Thymus (tissue), 11 donors: ENCODE results near the gene TTC31. TPM values are rescaled to one million over a fixed set of nuclear protein-coding genes. Genes with fewer than 3 reads are reported as not detected.

Experiments used
- DNase-seq, 9 donors: peaks; one replicate each; pipeline ENCODE4 v3.0.0-alpha.2; 2013; ENCODE audit warnings: low spot score in 9 of 9, low read depth in 6 of 9, missing footprints in 1 of 9
- H3K27ac ChIP-seq, 2 donors: one replicate each; pipeline ENCODE4 v1.5.1; 2013; ENCODE audit warnings: control low read depth in 1 of 2, low read depth in 1 of 2, low read length in 1 of 2, mild to moderate bottlenecking in 1 of 2, moderate library complexity in 1 of 2
- H3K27me3 ChIP-seq, 2 donors: one replicate each; pipeline ENCODE4 v1.5.1; 2013; ENCODE audit warnings: low read length in 1 of 2; ENCODE audit not compliant: control insufficient read depth in 2 of 2, insufficient read depth in 1 of 2
- H3K36me3 ChIP-seq, 2 donors: one replicate each; pipeline ENCODE4 v1.5.1; 2013; ENCODE audit warnings: low read length in 1 of 2, mild to moderate bottlenecking in 1 of 2, moderate library complexity in 1 of 2; ENCODE audit not compliant: control insufficient read depth in 2 of 2, insufficient read depth in 2 of 2
- H3K4me1 ChIP-seq, 2 donors: one replicate each; pipeline ENCODE4 v1.5.1; 2013; ENCODE audit warnings: low read length in 2 of 2; ENCODE audit not compliant: control insufficient read depth in 2 of 2, insufficient read depth in 2 of 2
- H3K4me3 ChIP-seq, 2 donors: one replicate each; pipeline ENCODE4 v1.5.1; 2013; ENCODE audit warnings: low read length in 2 of 2, control low read depth in 1 of 2, mild to moderate bottlenecking in 1 of 2
- H3K9me3 ChIP-seq, 2 donors: one replicate each; pipeline ENCODE4 v1.5.1; 2013; ENCODE audit warnings: low read length in 1 of 2, mild to moderate bottlenecking in 1 of 2; ENCODE audit not compliant: control insufficient read depth in 2 of 2, insufficient read depth in 1 of 2
- WGBS: extraction: QIAGEN DNeasy Blood & Tissue Kit; methylation state at CpG from one replicate; pipeline ENCODE4 v1.1.7; 2013; 5-methylcytosine and 5-hydroxymethylcytosine counted together
- polyA plus RNA-seq: library from polyadenylated mRNA; stranded (reverse); fragments of 200-250 nt; gene quantifications from one replicate; pipeline ENCODE4 v1.2.3, GENCODE V29; 2013
- total RNA-seq: library from RNA; stranded (reverse); fragments of 120-200 nt; gene quantifications from one replicate; pipeline ENCODE4 v1.2.4, GENCODE V29; 2013
- donor health status: healthy.

Gene TTC31
- total and polyA plus RNA-seq, 2 donors: 10.3 to 23.5 TPM

- 91% methylated on average over 11 of the region's 11 CpGs for WGBS
These were observed 43.1 kb downstream of the TTC31 start, which contains the start of gene DQX1 for GRCh38 chr2:74525717-74526648. Gene DQX1, minus strand, starts transcription at chr2:74526231. Its CDS starts 502 bp downstream, at chr2:74525729.

GRCh38 chr2:74526649-74527230 lies 43.9 kb downstream of the TTC31 start:
- DNase-seq: no peak
- Histone ChIP-seq H3K4me3 (no peak overlapping the region), H3K27ac (no peak overlapping the region), H3K9me3 (peaks cover 3 to 7% of the 10 kb centered on the region in 2 donors), H3K27me3 (peaks cover 0 to 10% of the 10 kb centered on the region in 2 donors), H3K4me1 (peaks cover 21 to 31% of the 10 kb centered on the region in 2 donors), H3K36me3 (peaks cover 29 to 32% of the 10 kb centered on the region in 2 donors)
- WGBS: 98% methylated on average over 11 of the region's 11 CpGs

More at GRCh38 chr2:74525717-74526648, 43.1 kb downstream of the TTC31 start, which contains the start of gene DQX1:
- H3K36me3 ChIP-seq: peaks cover 22 to 28% of the 10 kb centered on the region in 2 donors
- H3K4me3 ChIP-seq: no peak within 1 kb of the TSS
- DNase-seq: peak in 1 of 9 donors; percentile 56
- peaks cover 0 to 16% of the 10 kb centered on the region in 2 donors for H3K27me3 ChIP-seq
- H3K4me1 ChIP-seq: peaks cover 16 to 24% of the 10 kb centered on the region in 2 donors
- no peak within 1 kb of the TSS for H3K27ac ChIP-seq
- H3K9me3 ChIP-seq: peaks cover 3 to 7% of the 10 kb centered on the region in 2 donors

- peaks cover 21 to 31% of the 10 kb centered on the region in 2 donors for H3K4me1 ChIP-seq
- H3K27ac ChIP-seq: no peak overlapping the region
- 96% methylated on average over 9 of the region's 9 CpGs for WGBS
- H3K36me3 ChIP-seq: peaks cover 34 to 37% of the 10 kb centered on the region in 2 donors
- peaks cover 3 to 7% of the 10 kb centered on the region in 2 donors for H3K9me3 ChIP-seq
- peaks cover 0 to 5% of the 10 kb centered on the region in 2 donors for H3K27me3 ChIP-seq
- no peak for DNase-seq
- H3K4me3 ChIP-seq: no peak overlapping the region
These were observed 44.9 kb downstream of the TTC31 start for GRCh38 chr2:74527741-74528140.

- WGBS: 21% methylated on average over 29 of the region's 29 CpGs
- Histone ChIP-seq H3K9me3 (peaks cover 3 to 7% of the 10 kb centered on the region in 2 donors), H3K4me1 (peaks cover 21 to 31% of the 10 kb centered on the region in 2 donors), H3K4me3 (peak overlapping the region; percentile 80 to 97), H3K27ac (peak overlapping the region; percentile 88 to 93), H3K27me3 (no peaks in the 10 kb centered on the region), H3K36me3 (peaks cover 41 to 47% of the 10 kb centered on the region in 2 donors)
- DNase-seq: peak in 1 of 9 donors; percentile 28
These were observed 45.9 kb downstream of the TTC31 start for GRCh38 chr2:74528600-74529356.

- DNase-seq: peak; percentile 59 to 92 (median 79)
- Histone ChIP-seq H3K4me3 (peak within 1 kb of the TSS; percentile 80 to 97), H3K27ac (peak within 1 kb of the TSS; percentile 88 to 93), H3K36me3 (peaks cover 41 to 47% of the 10 kb centered on the region in 2 donors), H3K4me1 (peaks cover 21 to 31% of the 10 kb centered on the region in 2 donors), H3K9me3 (peaks cover 3 to 7% of the 10 kb centered on the region in 2 donors), H3K27me3 (no peaks in the 10 kb centered on the region)
- WGBS: under 1% methylated on average over 87 of the region's 87 CpGs
These were observed 46.7 kb downstream of the TTC31 start, which contains the start of the genes AUP1 and HTRA2 for GRCh38 chr2:74529357-74530238. Gene AUP1, minus strand, starts transcription at chr2:74529706. Its CDS starts 77 bp downstream, at chr2:74529629. Gene HTRA2, plus strand, starts transcription at chr2:74529933. Its CDS starts 74 bp downstream, at chr2:74530007.

- H3K36me3 ChIP-seq: peaks cover 41 to 47% of the 10 kb centered on the region in 2 donors
These were observed 47.6 kb downstream of the TTC31 start for GRCh38 chr2:74530239-74531187.

GRCh38 chr2:74531666-74532065 lies 48.8 kb downstream of the TTC31 start:
- Histone ChIP-seq H3K4me3 (no peak overlapping the region), H3K36me3 (peaks cover 36 to 37% of the 10 kb centered on the region in 2 donors), H3K27ac (no peak overlapping the region), H3K4me1 (peaks cover 21 to 28% of the 10 kb centered on the region in 2 donors), H3K27me3 (peaks cover 0 to 2% of the 10 kb centered on the region in 2 donors), H3K9me3 (peaks cover 0 to 3% of the 10 kb centered on the region in 2 donors)
- DNase-seq: no peak
- WGBS: 74% methylated on average over 7 of the region's 7 CpGs

More at GRCh38 chr2:74530239-74531187, 47.6 kb downstream of the TTC31 start:
- Histone ChIP-seq H3K4me3 (peak overlapping the region; percentile 80 to 97), H3K9me3 (peaks cover 3 to 7% of the 10 kb centered on the region in 2 donors), H3K4me1 (peaks cover 21 to 31% of the 10 kb centered on the region in 2 donors), H3K27ac (peak overlapping the region; percentile 88 to 93), H3K27me3 (no peaks in the 10 kb centered on the region)
- 6% methylated on average over 54 of the region's 54 CpGs for WGBS
- peak in 1 of 9 donors; percentile 49 for DNase-seq
